GM23338 (cell line): ENCODE data around the gene HK2. TPM values are rescaled to one million over a fixed set of nuclear protein-coding genes. Genes with fewer than 3 reads are reported as not detected.

Experiments
- ATAC-seq: fragments of 200-7000 bp; cut with Tn5 transposase; 3 replicates; pipeline ENCODE4 v1.9.1; 2020
- DNase-seq: peaks from one replicate; pipeline ENCODE4 v3.0.0-alpha.2; 2015; ENCODE audit warnings: low spot score
- H2AFZ ChIP-seq: fragments of 200-600 bp; sonication (generic); 2 replicates; pipeline ENCODE4 v1.8.0; 2016; ENCODE audit warnings: antibody characterized with exemption, mild to moderate bottlenecking, moderate library complexity
- H3F3A ChIP-seq: fragments of 200-600 bp; sonication (generic); replicated peaks from 2 replicates; pipeline ENCODE4 v1.8.0; 2017; ENCODE audit warnings: antibody characterized with exemption, mixed run types, low read depth
- H3K27ac ChIP-seq: fragments of 200-600 bp; sonication (generic); 2 replicates; pipeline ENCODE4 v1.6.1; 2016; ENCODE audit warnings: low read depth
- H3K27me3 ChIP-seq: fragments of 200-600 bp; sonication (generic); 2 replicates; pipeline ENCODE4 v1.8.0; 2016; ENCODE audit warnings: mild to moderate bottlenecking, mixed run types, moderate library complexity; ENCODE audit not compliant: insufficient read depth
- H3K36me3 ChIP-seq: fragments of 200-600 bp; sonication (generic); 2 replicates; pipeline ENCODE4 v1.8.0; 2016; ENCODE audit warnings: mild to moderate bottlenecking; ENCODE audit not compliant: insufficient read depth
- H3K4me1 ChIP-seq: fragments of 200-600 bp; sonication (generic); 2 replicates; pipeline ENCODE4 v1.8.0; 2016; ENCODE audit warnings: mild to moderate bottlenecking, moderate library complexity; ENCODE audit not compliant: insufficient read depth
- H3K4me2 ChIP-seq: fragments of 200-600 bp; sonication (generic); 2 replicates; pipeline ENCODE4 v1.7.1; 2017; ENCODE audit warnings: mixed run types
- H3K4me3 ChIP-seq: fragments of 200-600 bp; sonication (generic); 2 replicates; pipeline ENCODE4 v1.6.1; 2016; ENCODE audit warnings: mixed run types
- H3K79me2 ChIP-seq: fragments of 200-600 bp; sonication (generic); replicated peaks from 2 replicates; pipeline ENCODE4 v1.8.0; 2017; ENCODE audit warnings: mild to moderate bottlenecking; ENCODE audit not compliant: insufficient read depth
- H3K9me2 ChIP-seq: fragments of 200-600 bp; sonication (generic); 2 replicates; pipeline ENCODE4 v1.8.0; 2017; ENCODE audit not compliant: insufficient read depth
- H4K20me1 ChIP-seq: fragments of 200-600 bp; sonication (generic); replicated peaks from 2 replicates; pipeline ENCODE4 v1.8.0; 2017; ENCODE audit warnings: mild to moderate bottlenecking; ENCODE audit not compliant: insufficient read depth
- H3K27ac Mint-ChIP-seq: 2 replicates; pipeline ENCODE4 v1.8.0; 2020; ENCODE audit warnings: inconsistent platforms, mild to moderate bottlenecking, moderate library complexity, mixed read lengths
- H3K27me3 Mint-ChIP-seq: 3 replicates; pipeline ENCODE4 v1.8.0; 2022; ENCODE audit warnings: low read depth, mild to moderate bottlenecking, moderate library complexity, mixed read lengths, inconsistent platforms; ENCODE audit not compliant: insufficient read depth, poor library complexity
- H3K36me3 Mint-ChIP-seq: 3 replicates; pipeline ENCODE4 v1.8.0; 2021; ENCODE audit warnings: low read depth, mild to moderate bottlenecking, inconsistent platforms, moderate library complexity, mixed read lengths
- H3K4me1 Mint-ChIP-seq: 3 replicates; pipeline ENCODE4 v1.8.0; 2020; ENCODE audit warnings: mild to moderate bottlenecking, inconsistent platforms, mixed read lengths
- H3K4me3 Mint-ChIP-seq: 3 replicates; pipeline ENCODE4 v1.8.0; 2021; ENCODE audit warnings: moderate library complexity, mild to moderate bottlenecking, inconsistent platforms, mixed read lengths
- H3K9me3 Mint-ChIP-seq: 3 replicates; pipeline ENCODE4 v1.8.0; 2020; ENCODE audit warnings: moderate library complexity, mild to moderate bottlenecking, inconsistent platforms, mixed read lengths
- EZH2 ChIP-seq: fragments of 200-600 bp; sonication (generic); IDR thresholded peaks from one replicate; pipeline ENCODE4 v1.8.0; 2017; ENCODE audit warnings: antibody characterized with exemption, mild to moderate bottlenecking, low read depth; ENCODE audit not compliant: unreplicated experiment
- EZH2phosphoT487 ChIP-seq: fragments of 200-600 bp; sonication (generic); IDR thresholded peaks from one replicate; pipeline ENCODE4 v1.8.1; 2018; ENCODE audit warnings: antibody characterized with exemption; ENCODE audit not compliant: unreplicated experiment
- POLR2AphosphoS5 ChIP-seq: IDR thresholded peaks from 2 replicates; pipeline ENCODE4 v1.6.1; 2016; ENCODE audit warnings: antibody characterized with exemption, low read depth
- STAT1 ChIP-seq: IDR thresholded peaks from one replicate; pipeline ENCODE4 v1.6.1; 2016; ENCODE audit warnings: antibody characterized with exemption; ENCODE audit not compliant: unreplicated experiment
- ZNF114 ChIP-seq: fragments of 250-450 bp; sonication (Bioruptor Pico); IDR thresholded peaks from 2 replicates; pipeline ENCODE4 v1.5.0; 2020; ENCODE audit warnings: mild to moderate bottlenecking, moderate library complexity
- ZNF331 ChIP-seq: fragments of 250-450 bp; sonication (Bioruptor Pico); IDR thresholded peaks from 2 replicates; pipeline ENCODE4 v1.5.0; 2020; ENCODE audit warnings: low read depth, mild to moderate bottlenecking, moderate library complexity
- polyA plus RNA-seq: library from polyadenylated mRNA; unstranded; fragments of >200 nt; fragmentation: Nextera tagmentation; extraction: Ambion mirVana; gene quantifications from 2 replicates; pipeline ENCODE4 v1.2.1, GENCODE V29; 2016
- total RNA-seq: library from RNA; depleted of rRNA; stranded (reverse); fragments of >200 nt; shearing (Covaris generic); gene quantifications from 2 replicates; pipeline ENCODE4 v1.2.3, GENCODE V29; 2014
- TF ChIP-seq, protein P1 (sequence below): fragments of 250-450 bp; sonication (Bioruptor Pico); IDR thresholded peaks from 2 replicates; pipeline ENCODE4 v1.5.0; 2020; ENCODE audit warnings: mild to moderate bottlenecking, moderate library complexity
- TF ChIP-seq, protein P2 (sequence below): IDR thresholded peaks from 2 replicates; pipeline ENCODE4 v1.6.1; 2016; ENCODE audit warnings: antibody characterized with exemption
- TF ChIP-seq, protein P3 (sequence below), 2 experiments: fragments of 200-600 bp in 1 of 2; sonication (generic) in 1 of 2; conservative IDR thresholded peaks; 2 replicates each; pipeline versions ENCODE4 v1.5.1 to v1.6.1; 2016 to 2017; ENCODE audit warnings: antibody characterized with exemption in 2 of 2, low read depth in 2 of 2, mild to moderate bottlenecking in 2 of 2, moderate library complexity in 1 of 2

Gene HK2
- total and polyA plus RNA-seq, 2 experiments from 2014 or later = 23.2 to 54.7 TPM

DNA sequence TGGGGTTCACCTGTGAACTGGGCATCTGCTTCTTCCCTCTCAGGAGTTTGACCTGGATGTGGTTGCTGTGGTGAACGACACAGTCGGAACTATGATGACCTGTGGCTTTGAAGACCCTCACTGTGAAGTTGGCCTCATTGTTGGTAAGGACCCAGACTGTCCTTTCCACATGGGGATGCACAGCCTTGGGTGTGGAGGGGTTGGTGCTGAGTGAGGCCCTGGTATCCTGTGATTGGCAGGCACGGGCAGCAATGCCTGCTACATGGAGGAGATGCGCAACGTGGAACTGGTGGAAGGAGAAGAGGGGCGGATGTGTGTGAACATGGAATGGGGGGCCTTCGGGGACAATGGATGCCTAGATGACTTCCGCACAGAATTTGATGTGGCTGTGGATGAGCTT is 52.3 kb downstream of the HK2 start (continued):
- TF ChIP-seq, protein P1, sequence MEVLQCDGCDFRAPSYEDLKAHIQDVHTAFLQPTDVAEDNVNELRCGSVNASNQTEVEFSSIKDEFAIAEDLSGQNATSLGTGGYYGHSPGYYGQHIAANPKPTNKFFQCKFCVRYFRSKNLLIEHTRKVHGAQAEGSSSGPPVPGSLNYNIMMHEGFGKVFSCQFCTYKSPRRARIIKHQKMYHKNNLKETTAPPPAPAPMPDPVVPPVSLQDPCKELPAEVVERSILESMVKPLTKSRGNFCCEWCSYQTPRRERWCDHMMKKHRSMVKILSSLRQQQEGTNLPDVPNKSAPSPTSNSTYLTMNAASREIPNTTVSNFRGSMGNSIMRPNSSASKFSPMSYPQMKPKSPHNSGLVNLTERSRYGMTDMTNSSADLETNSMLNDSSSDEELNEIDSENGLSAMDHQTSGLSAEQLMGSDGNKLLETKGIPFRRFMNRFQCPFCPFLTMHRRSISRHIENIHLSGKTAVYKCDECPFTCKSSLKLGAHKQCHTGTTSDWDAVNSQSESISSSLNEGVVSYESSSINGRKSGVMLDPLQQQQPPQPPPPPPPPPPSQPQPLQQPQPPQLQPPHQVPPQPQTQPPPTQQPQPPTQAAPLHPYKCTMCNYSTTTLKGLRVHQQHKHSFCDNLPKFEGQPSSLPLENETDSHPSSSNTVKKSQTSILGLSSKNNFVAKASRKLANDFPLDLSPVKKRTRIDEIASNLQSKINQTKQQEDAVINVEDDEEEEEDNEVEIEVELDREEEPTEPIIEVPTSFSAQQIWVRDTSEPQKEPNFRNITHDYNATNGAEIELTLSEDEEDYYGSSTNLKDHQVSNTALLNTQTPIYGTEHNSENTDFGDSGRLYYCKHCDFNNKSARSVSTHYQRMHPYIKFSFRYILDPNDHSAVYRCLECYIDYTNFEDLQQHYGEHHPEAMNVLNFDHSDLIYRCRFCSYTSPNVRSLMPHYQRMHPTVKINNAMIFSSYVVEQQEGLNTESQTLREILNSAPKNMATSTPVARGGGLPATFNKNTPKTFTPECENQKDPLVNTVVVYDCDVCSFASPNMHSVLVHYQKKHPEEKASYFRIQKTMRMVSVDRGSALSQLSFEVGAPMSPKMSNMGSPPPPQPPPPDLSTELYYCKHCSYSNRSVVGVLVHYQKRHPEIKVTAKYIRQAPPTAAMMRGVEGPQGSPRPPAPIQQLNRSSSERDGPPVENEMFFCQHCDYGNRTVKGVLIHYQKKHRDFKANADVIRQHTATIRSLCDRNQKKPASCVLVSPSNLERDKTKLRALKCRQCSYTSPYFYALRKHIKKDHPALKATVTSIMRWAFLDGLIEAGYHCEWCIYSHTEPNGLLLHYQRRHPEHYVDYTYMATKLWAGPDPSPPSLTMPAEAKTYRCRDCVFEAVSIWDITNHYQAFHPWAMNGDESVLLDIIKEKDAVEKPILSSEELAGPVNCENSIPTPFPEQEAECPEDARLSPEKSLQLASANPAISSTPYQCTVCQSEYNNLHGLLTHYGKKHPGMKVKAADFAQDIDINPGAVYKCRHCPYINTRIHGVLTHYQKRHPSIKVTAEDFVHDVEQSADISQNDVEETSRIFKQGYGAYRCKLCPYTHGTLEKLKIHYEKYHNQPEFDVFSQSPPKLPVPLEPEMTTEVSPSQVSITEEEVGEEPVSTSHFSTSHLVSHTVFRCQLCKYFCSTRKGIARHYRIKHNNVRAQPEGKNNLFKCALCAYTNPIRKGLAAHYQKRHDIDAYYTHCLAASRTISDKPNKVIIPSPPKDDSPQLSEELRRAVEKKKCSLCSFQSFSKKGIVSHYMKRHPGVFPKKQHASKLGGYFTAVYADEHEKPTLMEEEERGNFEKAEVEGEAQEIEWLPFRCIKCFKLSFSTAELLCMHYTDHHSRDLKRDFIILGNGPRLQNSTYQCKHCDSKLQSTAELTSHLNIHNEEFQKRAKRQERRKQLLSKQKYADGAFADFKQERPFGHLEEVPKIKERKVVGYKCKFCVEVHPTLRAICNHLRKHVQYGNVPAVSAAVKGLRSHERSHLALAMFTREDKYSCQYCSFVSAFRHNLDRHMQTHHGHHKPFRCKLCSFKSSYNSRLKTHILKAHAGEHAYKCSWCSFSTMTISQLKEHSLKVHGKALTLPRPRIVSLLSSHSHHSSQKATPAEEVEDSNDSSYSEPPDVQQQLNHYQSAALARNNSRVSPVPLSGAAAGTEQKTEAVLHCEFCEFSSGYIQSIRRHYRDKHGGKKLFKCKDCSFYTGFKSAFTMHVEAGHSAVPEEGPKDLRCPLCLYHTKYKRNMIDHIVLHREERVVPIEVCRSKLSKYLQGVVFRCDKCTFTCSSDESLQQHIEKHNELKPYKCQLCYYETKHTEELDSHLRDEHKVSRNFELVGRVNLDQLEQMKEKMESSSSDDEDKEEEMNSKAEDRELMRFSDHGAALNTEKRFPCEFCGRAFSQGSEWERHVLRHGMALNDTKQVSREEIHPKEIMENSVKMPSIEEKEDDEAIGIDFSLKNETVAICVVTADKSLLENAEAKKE (CRISPR knock-in tag) = no peak
- TF ChIP-seq, protein P2, sequence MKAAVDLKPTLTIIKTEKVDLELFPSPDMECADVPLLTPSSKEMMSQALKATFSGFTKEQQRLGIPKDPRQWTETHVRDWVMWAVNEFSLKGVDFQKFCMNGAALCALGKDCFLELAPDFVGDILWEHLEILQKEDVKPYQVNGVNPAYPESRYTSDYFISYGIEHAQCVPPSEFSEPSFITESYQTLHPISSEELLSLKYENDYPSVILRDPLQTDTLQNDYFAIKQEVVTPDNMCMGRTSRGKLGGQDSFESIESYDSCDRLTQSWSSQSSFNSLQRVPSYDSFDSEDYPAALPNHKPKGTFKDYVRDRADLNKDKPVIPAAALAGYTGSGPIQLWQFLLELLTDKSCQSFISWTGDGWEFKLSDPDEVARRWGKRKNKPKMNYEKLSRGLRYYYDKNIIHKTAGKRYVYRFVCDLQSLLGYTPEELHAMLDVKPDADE = no peak
- no peak for TF ChIP-seq EZH2
- no peak for TF ChIP-seq ZNF331 (CRISPR knock-in tag)
- no peak for TF ChIP-seq POLR2AphosphoS5
- TF ChIP-seq, protein P3, sequence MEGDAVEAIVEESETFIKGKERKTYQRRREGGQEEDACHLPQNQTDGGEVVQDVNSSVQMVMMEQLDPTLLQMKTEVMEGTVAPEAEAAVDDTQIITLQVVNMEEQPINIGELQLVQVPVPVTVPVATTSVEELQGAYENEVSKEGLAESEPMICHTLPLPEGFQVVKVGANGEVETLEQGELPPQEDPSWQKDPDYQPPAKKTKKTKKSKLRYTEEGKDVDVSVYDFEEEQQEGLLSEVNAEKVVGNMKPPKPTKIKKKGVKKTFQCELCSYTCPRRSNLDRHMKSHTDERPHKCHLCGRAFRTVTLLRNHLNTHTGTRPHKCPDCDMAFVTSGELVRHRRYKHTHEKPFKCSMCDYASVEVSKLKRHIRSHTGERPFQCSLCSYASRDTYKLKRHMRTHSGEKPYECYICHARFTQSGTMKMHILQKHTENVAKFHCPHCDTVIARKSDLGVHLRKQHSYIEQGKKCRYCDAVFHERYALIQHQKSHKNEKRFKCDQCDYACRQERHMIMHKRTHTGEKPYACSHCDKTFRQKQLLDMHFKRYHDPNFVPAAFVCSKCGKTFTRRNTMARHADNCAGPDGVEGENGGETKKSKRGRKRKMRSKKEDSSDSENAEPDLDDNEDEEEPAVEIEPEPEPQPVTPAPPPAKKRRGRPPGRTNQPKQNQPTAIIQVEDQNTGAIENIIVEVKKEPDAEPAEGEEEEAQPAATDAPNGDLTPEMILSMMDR (conservative IDR thresholded peaks at IDR 0.05; ENCODE audit: low read depth in 2 of 2) = no peak

DNA sequence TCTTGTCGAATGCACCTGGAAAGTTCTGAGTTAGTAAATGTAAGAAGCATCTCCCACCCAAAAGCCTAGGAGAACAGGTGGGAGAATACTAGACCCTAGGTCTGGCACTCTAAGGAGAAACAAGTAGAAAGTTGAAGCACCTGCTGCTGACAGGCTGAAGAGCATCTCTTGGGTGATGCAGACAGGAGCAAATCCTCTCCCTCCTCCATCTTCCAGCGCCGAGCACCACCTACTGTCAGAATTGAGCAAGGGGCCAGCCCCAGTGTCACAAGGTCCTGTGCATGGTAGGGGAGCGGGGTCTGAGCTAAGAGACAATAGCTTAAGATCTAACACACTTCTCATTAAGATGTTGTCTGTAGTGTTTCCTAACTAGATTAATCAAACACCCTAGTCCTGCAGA is 52.9 kb downstream of the HK2 start:
- Histone ChIP-seq H3K36me3 (peaks cover 63% of the 10 kb centered on the region), H3K4me1 (no peaks in the 10 kb centered on the region), H3K4me3 (no peak overlapping the region), H3K4me2 (no peak overlapping the region), H2AFZ (no peak overlapping the region), H3K27me3 (no peaks in the 10 kb centered on the region), H4K20me1 (no peaks in the 10 kb centered on the region; the same call in none of the 2 replicates), H3F3A (no peaks in the 10 kb centered on the region), H3K27ac (no peak overlapping the region), H3K79me2 (no peaks in the 10 kb centered on the region), H3K9me2 (no peaks in the 10 kb centered on the region)
- no peak overlapping the region for H3K4me3 Mint-ChIP-seq
- no peak for TF ChIP-seq EZH2phosphoT487
- no peak for TF ChIP-seq STAT1
- TF ChIP-seq, protein P3 (conservative IDR thresholded peaks at IDR 0.05; ENCODE audit: low read depth in 2 of 2) = peak; percentile 23 to 49; a peak in 3 of 4 replicates
- TF ChIP-seq ZNF114 (CRISPR knock-in tag) = no peak
- H3K9me3 Mint-ChIP-seq = no peaks in the 10 kb centered on the region
- H3K27me3 Mint-ChIP-seq = peaks cover 1% of the 10 kb centered on the region
- no peak overlapping the region; the same call in 1 of the 2 replicates for H3K27ac Mint-ChIP-seq
- no peaks in the 10 kb centered on the region for H3K4me1 Mint-ChIP-seq
- peaks cover 94% of the 10 kb centered on the region for H3K36me3 Mint-ChIP-seq
- DNase-seq = no peak
- ATAC-seq = peak; percentile 42; the same call in 2 of the 3 replicates
